Measurements from ENCODE around the gene DSCAML1. TPM values are rescaled to one million over a fixed set of nuclear protein-coding genes. Genes with fewer than 3 reads are reported as not detected.

DSCAML1 gene
- total and polyA plus RNA-seq, 10 of the 15 experiments (the other 5 are each of a cell fraction or from before 2014, with no cell fraction given): 0.03 to 0.18 (median 0.06) TPM; not detected in 1

DNA sequence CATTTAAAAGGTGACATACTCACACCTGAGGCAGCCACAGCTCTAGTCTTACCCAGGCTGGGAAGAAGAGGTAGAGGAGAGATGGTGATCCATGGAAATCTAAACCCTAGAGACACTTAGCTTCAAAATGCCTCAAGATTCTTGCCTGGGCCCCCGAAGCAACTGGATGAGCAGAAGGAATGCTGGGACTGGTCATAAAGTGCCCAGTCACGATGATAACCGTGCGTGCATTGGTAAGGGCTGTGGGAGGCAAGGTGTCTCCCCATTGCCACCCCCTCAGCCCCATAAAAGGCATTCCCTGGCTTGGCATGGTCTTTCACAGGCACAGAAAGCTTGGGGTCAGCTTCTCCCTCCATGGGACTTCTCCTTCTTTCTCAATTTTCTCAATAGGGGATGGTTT, 144.5 kb downstream of the DSCAML1 start:
- TF ChIP-seq, protein P1, sequence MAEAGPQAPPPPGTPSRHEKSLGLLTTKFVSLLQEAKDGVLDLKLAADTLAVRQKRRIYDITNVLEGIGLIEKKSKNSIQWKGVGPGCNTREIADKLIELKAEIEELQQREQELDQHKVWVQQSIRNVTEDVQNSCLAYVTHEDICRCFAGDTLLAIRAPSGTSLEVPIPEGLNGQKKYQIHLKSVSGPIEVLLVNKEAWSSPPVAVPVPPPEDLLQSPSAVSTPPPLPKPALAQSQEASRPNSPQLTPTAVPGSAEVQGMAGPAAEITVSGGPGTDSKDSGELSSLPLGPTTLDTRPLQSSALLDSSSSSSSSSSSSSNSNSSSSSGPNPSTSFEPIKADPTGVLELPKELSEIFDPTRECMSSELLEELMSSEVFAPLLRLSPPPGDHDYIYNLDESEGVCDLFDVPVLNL (IDR thresholded peaks at IDR 0.05; ENCODE audit: low read depth, low read length): no peak
- TF ChIP-seq GABPA (IDR thresholded peaks at IDR 0.05; ENCODE audit: low read depth) (no peak), SIX5 (IDR thresholded peaks at IDR 0.05; ENCODE audit: low read depth, low read length, severe bottlenecking) (no peak), HCFC1 (IDR thresholded peaks at IDR 0.05; ENCODE audit: low read length) (no peak), MTA2 (IDR thresholded peaks at IDR 0.05; ENCODE audit: low read depth) (no peak), BACH1 (IDR thresholded peaks at IDR 0.05; ENCODE audit: borderline replicate concordance) (no peak), SMARCA5 (IDR thresholded peaks at IDR 0.05) (no peak), HDAC6 (IDR thresholded peaks at IDR 0.05; ENCODE audit: unreplicated experiment) (no peak), ATF7 (IDR thresholded peaks at IDR 0.05; ENCODE audit: low read depth) (no peak), FOS (IDR thresholded peaks at IDR 0.05; ENCODE audit: borderline replicate concordance, extremely low read depth, insufficient read length) (no peak), NFYA (IDR thresholded peaks at IDR 0.05; ENCODE audit: borderline replicate concordance, low read depth, low read length) (no peak), ZZZ3 (IDR thresholded peaks at IDR 0.05; ENCODE audit: control insufficient read depth, insufficient read length, low read depth) (no peak), RAD21 (IDR thresholded peaks at IDR 0.05; ENCODE audit: insufficient read depth, low read depth, low read length) (no peak), HDAC2 (IDR thresholded peaks at IDR 0.05) (no peak)
- TF ChIP-seq, protein P2, sequence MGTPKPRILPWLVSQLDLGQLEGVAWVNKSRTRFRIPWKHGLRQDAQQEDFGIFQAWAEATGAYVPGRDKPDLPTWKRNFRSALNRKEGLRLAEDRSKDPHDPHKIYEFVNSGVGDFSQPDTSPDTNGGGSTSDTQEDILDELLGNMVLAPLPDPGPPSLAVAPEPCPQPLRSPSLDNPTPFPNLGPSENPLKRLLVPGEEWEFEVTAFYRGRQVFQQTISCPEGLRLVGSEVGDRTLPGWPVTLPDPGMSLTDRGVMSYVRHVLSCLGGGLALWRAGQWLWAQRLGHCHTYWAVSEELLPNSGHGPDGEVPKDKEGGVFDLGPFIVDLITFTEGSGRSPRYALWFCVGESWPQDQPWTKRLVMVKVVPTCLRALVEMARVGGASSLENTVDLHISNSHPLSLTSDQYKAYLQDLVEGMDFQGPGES (IDR thresholded peaks at IDR 0.05): no peak
- TF ChIP-seq, protein P3, sequence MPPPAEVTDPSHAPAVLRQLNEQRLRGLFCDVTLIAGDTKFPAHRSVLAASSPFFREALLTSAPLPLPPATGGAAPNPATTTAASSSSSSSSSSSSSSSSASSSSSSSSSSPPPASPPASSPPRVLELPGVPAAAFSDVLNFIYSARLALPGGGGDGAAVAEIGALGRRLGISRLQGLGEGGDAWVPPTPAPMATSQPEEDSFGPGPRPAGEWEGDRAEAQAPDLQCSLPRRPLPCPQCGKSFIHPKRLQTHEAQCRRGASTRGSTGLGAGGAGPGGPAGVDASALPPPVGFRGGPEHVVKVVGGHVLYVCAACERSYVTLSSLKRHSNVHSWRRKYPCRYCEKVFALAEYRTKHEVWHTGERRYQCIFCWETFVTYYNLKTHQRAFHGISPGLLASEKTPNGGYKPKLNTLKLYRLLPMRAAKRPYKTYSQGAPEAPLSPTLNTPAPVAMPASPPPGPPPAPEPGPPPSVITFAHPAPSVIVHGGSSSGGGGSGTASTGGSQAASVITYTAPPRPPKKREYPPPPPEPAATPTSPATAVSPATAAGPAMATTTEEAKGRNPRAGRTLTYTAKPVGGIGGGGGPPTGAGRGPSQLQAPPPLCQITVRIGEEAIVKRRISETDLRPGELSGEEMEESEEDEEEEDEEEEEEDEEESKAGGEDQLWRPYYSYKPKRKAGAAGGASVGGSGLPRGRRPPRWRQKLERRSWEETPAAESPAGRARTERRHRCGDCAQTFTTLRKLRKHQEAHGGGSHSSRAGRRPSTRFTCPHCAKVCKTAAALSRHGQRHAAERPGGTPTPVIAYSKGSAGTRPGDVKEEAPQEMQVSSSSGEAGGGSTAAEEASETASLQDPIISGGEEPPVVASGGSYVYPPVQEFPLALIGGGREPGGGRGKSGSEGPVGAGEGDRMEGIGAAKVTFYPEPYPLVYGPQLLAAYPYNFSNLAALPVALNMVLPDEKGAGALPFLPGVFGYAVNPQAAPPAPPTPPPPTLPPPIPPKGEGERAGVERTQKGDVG (CRISPR knock-in tag; IDR thresholded peaks at IDR 0.05): no peak
- TF ChIP-seq, protein P4, sequence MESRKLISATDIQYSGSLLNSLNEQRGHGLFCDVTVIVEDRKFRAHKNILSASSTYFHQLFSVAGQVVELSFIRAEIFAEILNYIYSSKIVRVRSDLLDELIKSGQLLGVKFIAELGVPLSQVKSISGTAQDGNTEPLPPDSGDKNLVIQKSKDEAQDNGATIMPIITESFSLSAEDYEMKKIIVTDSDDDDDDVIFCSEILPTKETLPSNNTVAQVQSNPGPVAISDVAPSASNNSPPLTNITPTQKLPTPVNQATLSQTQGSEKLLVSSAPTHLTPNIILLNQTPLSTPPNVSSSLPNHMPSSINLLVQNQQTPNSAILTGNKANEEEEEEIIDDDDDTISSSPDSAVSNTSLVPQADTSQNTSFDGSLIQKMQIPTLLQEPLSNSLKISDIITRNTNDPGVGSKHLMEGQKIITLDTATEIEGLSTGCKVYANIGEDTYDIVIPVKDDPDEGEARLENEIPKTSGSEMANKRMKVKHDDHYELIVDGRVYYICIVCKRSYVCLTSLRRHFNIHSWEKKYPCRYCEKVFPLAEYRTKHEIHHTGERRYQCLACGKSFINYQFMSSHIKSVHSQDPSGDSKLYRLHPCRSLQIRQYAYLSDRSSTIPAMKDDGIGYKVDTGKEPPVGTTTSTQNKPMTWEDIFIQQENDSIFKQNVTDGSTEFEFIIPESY (IDR thresholded peaks at IDR 0.05): no peak
- H3K9ac ChIP-seq (ENCODE audit: control insufficient read depth, insufficient read depth, low read length): no peak overlapping the region
- no peaks in the 10 kb centered on the region for H3K36me3 ChIP-seq (ENCODE audit: control insufficient read depth in 2 of 2, insufficient read depth in 2 of 2, low read length in 1 of 2)
- H3K27me3 ChIP-seq (replicated peaks in 1 of 2; ENCODE audit: control insufficient read depth in 2 of 2, insufficient read depth in 2 of 2, low read length in 1 of 2): peaks cover 2 to 5% of the 10 kb centered on the region in 2 experiments; a peak in 3 of 4 replicates
- no peak for FAIRE-seq
- SMC1A ChIA-PET (ENCODE audit: uncharacterized antibody, unreplicated experiment): no interaction called here
- in situ Hi-C loops (cut with MboI): no loop called here
- CTCF ChIA-PET: no interaction called here
- no peak for DNase-seq (ENCODE audit: low read depth, low spot score)
- no peak overlapping the region for H3K4me2 ChIP-seq (ENCODE audit: control insufficient read depth, insufficient read depth)
- intact Hi-C loops (cut with micrococcal nuclease; ENCODE audit: unreplicated experiment): no loop called here
- WGBS (ENCODE audit: insufficient coverage, insufficient replicate concordance, low lambda C conversion rate, missing lambda C conversion rate): 2% methylated on average over 4 of the region's 4 CpGs
- no peaks in the 10 kb centered on the region for H4K20me1 ChIP-seq (ENCODE audit: control insufficient read depth, insufficient read depth)
- ATAC-seq: no peak
- H2AFZ ChIP-seq (ENCODE audit: control insufficient read depth, low read depth, low read length): no peak overlapping the region
- POLR2A ChIA-PET: no interaction called here
- H3K9me3 ChIP-seq (replicated peaks; ENCODE audit: control insufficient read depth, insufficient read depth, low read length): no peaks in the 10 kb centered on the region
- no peak overlapping the region for H3K27ac ChIP-seq (ENCODE audit: control insufficient read depth, insufficient read depth)
- H3K4me1 ChIP-seq (ENCODE audit: control insufficient read depth, insufficient read depth, low read length): no peaks in the 10 kb centered on the region
- no peak overlapping the region for H3K4me3 ChIP-seq
- RAD21 ChIA-PET (ENCODE audit: unreplicated experiment): no interaction called here
- BruUV-seq (replicated peaks): no TSS peak
- H3K79me2 ChIP-seq (ENCODE audit: control insufficient read depth, insufficient read depth, low read length): no peaks in the 10 kb centered on the region

Data from GM12878 (cell line).